A204.1 (cell line): ENCODE results near the gene TCF7L2.

Experiments
- FAIRE-seq: peaks from 2 replicates; lab custom pipeline; 2012; peaks lifted over from hg19 to GRCh38; lab: Jason Lieb, UNC

The TCF7L2 gene

DNA sequence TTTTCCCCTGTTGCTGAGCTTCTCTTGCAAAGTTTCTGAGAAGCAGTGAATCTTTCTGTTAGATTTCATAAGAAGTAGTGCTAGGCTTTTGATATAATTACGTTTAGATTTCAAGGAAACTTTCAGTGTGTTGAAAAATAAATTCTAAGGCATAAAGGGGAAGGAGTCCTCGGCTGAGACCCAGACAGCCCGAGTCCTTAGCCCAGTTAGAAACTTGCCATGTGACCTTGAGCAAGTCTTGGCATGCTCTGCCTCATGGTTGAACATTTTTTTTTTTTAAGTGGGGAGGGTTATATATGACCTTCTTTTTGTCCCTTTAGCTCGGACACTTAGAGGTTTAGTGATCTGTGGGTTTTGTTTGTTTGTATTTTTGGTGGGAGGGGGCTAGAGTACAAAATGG lies 117.5 kb downstream of the TCF7L2 start:
- FAIRE-seq = no peak

DNA sequence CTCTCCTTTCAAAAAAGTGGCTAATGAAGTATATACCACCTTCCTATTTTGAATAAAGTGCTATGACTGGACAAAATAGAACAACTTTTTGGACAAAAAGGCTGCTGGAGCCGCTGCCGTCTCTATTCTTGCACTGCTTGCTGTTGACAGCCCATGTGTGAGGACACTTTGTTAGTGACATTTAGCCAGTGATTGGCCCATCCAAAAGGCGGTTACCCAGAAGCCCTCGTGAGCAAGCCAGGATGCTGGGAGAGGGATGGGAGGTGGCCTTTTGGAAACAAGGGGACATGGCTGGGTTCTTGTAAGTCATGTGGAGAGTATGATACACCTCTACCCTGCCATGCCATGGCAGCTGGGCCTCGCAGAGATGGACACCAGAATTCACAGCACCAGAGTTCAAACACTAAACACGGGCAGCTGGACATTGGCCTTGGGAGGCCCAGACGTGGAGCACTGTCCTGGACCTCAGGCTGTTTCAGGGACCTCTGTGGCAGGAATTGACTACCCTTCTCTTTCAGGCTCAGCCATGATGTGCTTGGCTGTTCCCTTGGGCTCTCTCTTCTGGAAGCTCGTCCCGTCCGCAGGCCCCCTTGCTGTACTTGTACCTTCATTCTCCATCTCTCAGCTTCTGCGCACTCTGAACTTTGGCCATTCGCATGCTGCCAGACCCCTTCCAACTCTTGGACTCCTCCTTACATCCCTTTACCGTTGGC lies 118.3 kb downstream of the TCF7L2 start:
- no peak for FAIRE-seq

DNA sequence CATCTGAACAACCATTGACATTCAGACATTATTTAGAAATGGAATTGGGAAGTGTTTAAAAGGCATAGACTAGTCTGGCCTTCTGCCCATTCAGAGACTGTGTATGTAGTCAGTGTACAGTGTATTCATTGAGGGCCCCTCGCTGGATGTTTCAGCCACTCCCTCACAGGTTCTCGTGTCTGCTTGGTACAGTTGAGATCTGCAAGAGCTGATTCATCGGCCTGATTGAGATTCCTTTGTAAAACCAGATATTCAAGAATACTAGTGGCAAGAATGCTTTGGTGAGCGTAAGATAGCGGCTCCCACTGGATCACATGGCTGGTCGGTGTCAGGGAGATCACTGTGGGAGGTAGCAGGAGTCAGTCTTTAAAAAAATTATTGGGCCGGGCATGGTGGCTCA lies 119.5 kb downstream of the TCF7L2 start:
- FAIRE-seq = no peak

- no peak for FAIRE-seq
Observed at GRCh38 chr10:113071446-113071845, 121.4 kb downstream of the TCF7L2 start.

DNA sequence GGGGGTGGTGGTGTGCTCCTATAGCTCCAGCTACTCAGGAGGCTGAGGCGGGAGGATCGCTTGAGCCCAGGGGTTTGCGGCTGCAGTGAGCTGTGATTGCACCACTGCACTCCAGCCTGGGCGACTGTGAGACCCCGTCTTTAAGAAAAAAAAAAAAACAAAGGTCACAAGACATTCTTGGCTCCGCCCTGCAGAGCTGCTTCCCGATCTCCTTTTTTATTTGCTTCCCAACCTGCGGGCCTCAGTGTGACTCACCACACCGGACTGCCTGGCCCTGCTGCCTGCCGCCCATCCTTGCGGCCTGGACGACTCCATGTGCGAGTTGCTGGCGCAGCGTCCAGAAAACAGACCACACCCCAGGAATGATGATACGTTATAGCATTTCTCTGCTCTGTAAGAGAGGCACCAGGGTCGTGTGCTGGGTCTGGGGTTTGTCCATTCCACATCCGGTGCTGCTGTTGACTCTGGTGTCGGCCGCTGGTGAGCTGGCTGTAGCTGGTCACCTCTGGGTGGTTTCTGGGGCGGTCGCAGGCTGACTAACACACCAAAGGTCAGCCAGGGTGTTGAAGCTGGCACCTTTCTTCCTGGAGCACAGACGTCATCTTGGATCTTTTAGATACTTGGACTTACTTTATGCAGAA lies 123.6 kb downstream of the TCF7L2 start:
- FAIRE-seq = no peak

DNA sequence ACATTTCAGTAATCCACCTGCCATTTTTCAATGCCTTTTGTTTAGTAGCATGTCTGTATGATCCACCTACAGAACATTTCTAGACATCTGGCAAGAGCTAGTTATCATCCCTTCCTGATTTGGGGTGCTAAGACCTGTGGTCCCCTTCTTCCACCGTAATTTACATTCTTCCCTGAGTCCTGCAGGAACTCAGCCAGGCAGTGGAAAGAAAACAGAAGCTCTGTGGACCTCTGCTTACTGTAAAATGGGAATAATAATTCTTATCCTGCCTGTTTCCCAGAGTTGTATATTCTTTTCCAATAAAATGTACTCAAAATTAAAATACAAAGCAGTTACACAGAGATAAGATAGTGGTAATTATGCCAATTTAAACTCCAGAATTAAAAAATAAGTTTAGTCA lies 126.9 kb downstream of the TCF7L2 start:
- no peak for FAIRE-seq

DNA sequence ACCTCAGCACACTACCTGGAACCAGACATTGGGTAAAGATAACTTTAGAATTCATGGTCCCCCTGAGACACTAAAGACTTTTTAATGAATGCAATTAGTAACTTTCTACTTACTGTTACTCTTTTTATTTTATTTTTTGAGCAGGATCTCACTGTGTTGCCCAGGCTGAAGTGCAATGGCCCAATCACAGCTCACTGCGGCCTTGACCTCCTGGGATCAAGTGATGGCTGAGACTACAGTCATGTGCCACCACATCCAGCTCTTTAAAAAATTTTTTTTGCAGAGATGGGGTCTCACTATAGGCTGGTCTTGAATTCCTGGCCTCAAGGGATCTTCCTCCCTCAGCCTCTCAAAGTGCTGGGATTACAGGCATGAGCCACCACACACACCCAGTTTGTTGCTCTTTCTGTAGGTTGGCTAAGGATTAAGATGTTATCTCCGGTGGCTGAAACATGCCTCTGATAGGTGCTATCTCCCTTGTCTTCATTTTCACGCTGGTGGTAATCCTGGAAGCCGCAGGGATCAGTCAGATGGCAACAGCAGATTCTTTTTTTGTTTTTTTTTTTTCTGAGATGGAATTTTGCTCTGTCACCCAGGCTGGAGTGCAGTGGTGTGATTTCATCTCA lies 128.3 kb downstream of the TCF7L2 start:
- FAIRE-seq = no peak

- no peak for FAIRE-seq
Observed at GRCh38 chr10:113080061-113080924, 130.2 kb downstream of the TCF7L2 start.

GRCh38 chr10:113080925-113081229 lies 130.8 kb downstream of the TCF7L2 start:
- FAIRE-seq = no peak

DNA sequence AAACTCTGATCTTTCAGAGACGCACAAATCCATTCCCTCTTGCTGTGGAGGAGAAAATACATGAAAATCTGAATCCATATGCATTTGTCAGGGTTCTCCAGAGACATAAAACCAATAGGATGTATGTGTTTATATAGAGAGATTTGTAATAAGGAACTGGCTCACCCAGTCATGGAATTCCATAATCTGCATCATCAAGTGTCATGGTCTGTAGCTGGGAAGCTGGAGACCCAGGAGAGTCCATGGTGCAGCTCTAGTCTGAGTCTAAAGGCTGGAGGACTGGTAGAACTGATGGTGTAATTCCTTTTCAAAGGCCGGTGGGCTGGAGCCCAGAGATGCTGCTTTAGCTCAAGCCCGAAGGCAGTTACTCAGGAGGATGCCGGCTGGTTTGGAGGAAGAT lies 134.0 kb downstream of the TCF7L2 start:
- FAIRE-seq = no peak

- FAIRE-seq = no peak
Observed at GRCh38 chr10:113085776-113086175, 135.7 kb downstream of the TCF7L2 start.

DNA sequence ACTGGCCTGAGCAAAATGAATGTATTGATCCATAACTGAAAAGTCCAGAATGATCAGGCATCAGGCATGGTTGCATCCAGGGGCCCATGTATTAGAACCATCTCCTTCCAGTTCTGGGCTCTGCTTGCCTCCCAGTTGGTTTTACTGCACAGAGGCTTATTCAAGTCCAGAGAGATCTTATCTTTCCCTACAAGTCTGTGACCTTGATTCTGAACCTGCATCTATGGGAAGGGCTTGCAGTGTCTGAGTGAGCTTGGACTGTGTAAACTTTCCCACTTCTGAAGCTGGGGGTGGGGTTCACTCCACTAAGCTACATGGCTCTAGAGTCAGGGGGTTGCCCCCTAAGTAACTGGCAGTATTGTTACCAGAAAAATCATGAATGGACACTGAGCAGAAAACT lies 136.2 kb downstream of the TCF7L2 start:
- FAIRE-seq = no peak

- FAIRE-seq = no peak
Observed at GRCh38 chr10:113087165-113088029, 137.3 kb downstream of the TCF7L2 start.

- FAIRE-seq = no peak
Observed at GRCh38 chr10:113088194-113088593, 138.1 kb downstream of the TCF7L2 start.

- FAIRE-seq = no peak
Observed at GRCh38 chr10:113089551-113089950, 139.5 kb downstream of the TCF7L2 start.

DNA sequence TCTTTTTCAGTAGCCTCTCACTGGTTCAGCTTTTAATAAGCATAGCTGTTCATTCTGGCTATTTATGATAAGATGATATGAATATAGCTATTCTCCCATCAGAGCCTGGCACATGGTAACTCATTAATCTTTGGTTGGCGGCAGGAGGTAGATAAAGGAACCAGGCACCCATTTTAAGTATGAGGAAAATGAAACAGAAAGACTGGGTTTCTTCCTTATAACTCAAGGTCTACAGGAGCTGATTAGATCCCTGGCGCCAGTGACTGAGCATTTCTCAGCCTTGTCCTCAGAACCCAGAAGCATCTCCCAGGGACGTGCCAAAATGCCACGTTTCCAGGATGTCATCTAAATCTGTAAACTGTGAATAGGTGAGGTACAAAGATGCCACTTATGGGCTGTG lies 141.9 kb downstream of the TCF7L2 start:
- no peak for FAIRE-seq

DNA sequence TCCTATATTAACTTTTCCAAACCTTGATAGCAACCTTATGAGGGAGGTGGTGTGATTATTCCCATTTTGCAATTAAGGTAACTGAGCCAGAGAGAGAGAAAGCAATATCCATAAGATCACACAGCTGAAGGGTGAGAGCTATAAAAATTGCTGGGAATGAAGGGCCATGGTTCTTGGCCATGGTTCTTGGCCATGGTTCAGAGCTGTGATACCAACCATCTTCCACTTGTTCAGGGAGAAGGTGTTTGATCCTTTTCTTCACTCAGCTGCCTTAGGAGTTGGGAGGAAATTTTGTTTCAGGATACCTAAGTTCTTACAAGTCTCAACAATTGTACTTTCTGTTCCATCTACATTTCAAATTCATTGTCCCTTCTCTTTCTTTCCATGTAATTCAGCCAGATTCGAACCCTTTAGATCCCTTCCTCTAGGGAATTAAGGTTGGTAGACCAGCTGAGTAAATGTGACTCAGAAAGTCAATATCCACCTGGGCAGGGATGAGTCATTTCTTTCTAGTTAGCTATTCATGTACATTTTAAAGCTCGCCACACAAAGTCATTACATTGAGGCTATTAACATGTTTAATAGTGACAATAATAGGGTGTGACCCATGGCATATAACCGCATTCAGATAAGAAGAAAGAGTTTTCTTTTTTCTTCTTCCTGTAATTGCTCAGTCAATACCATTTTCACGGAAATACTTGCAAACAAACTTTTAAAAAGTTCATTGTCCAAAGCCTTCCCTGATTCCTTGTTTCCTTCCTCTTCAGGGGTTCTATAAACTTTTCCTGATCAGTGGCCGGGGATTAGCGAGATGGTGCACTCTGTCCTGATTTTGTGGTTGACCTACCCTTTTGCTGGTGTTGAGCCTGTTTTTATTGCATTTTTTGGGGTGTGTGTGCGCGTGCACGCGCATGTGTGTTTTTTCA lies 143.4 kb downstream of the TCF7L2 start:
- no peak for FAIRE-seq

DNA sequence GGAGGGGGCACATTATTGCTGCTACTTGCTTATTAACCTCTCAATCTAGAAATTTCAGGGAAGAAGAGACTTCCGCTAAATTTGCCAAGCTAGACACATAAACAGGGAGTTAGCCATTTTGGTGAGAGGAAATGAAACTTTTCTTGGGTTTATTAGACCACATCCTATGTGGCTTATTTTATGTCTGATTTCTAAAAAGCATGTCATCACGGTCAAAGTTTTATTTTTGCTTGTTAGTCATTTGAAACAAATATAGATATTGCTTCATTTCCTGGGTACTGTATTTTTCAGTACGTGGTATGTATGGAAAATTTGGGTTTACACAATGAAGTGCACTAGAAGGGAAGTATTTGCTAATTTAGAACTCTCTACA lies 144.1 kb downstream of the TCF7L2 start:
- no peak for FAIRE-seq

DNA sequence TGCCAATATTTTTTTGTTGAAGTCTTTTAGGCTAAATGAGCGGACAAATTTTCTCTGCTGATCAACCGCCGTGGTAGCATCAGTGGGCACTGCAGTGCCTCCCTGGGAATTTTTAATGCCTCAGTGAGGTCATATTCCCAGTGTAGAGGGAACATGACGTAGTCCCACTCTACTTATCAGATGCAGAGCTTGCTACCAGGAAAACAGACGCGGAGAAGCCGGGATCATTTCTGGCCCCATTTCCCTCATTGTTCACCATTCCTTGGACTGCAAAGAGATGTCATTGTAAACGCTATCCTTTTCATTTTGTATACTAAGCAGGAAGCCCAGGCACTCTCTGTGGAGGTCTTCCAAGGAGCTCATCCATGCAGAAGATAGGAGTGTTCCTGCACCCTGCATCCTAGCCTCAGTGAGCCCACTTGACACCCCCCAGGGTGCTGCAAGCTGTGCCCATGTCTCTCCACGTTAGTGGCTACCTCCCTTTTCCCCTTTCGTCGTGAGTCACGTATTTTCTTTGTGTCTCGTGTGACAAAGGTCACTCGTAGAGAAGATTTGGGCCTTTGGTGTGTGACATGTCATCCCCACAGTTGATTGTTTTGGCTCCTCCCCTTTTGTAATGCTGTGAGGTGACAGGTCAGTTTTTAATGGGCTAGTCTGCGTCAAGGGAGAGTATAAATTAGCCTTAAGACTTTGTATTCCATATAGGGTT lies 145.5 kb downstream of the TCF7L2 start:
- no peak for FAIRE-seq
